Measurements from ENCODE around the gene RAB6B.
"Not testable (repeated sequence)": the region's sequence is repeated elsewhere in the genome, so short reads cannot be mapped to it uniquely, and the experiment has no call there.

The RAB6B gene

DNA sequence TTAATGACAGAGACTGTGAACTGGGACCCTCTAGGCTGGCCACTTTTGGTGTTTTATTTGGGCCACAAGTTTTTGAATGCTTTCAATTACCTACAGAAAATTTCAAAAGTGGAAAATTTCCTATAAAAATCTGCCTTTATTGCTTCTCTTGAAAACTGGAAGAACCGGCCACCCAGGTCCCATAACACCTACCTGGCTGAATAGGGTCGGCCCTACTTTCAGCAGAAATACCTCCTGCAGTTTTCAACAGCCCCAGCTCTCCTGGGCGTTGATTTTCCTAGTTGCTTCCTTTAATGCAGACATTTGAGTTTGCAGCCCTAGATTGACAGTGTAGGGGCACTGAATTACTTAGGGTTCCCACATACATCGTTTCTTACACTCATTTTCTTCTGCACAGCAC lies 90.8 kb downstream of the RAB6B start:
- no peak for DNase-seq

DNA sequence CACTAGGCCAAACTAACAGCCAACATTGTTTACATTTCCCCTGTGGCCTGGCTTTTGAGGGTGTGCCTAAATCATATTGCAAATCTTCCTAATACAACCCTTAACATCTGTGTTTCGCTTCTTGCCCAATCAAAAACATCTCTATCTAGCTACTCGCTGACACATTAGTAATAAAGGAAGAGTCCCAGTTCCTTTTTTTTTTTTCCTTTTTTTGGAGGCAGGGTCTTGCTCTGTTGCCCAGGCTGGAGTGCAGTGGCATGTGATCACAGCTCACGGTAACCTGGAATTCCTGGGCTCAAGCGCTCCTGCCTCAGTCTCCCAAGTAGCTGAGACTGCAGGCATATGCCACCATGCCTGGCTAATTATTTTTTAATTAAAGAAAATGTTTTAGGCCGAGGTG lies 92.2 kb downstream of the RAB6B start:
- DNase-seq = no peak

DNA sequence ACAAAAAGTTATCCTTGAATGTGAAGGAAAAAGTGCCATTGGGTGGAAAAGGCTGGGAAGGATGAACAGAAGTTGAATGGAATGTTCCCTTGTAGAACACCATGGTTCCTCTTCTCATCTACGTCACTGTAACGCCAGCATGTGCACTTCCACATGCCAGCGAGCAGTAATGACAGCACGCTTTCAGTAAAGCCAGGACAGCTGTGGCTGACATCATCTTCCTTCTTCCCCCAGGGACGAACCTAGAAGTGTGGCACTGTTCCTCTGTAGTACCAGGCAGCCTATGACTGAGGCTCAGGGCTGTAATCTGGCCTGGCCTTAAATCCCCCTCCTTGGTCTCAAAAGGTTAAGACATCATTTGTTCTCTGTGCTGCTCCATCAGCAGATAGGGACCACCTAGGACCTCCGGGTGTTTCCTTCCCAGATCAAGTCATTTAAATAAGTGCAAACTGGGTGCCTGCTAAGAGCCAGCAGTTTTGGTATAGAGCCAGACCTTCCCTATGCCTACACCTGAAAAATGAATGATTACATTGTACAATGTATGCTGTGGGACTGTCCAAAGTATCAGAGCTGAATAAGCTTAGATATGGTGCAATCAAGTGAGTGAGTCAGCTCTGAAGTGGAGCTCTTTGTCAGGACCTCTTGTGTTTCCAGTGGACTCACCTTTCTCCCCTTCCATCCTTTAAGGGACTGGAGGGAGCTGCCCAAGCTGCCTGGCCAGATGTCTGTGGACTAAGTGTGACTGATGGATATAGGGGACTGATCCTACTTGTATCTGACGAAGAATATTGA lies 95.7 kb downstream of the RAB6B start:
- DNase-seq = no peak

DNA sequence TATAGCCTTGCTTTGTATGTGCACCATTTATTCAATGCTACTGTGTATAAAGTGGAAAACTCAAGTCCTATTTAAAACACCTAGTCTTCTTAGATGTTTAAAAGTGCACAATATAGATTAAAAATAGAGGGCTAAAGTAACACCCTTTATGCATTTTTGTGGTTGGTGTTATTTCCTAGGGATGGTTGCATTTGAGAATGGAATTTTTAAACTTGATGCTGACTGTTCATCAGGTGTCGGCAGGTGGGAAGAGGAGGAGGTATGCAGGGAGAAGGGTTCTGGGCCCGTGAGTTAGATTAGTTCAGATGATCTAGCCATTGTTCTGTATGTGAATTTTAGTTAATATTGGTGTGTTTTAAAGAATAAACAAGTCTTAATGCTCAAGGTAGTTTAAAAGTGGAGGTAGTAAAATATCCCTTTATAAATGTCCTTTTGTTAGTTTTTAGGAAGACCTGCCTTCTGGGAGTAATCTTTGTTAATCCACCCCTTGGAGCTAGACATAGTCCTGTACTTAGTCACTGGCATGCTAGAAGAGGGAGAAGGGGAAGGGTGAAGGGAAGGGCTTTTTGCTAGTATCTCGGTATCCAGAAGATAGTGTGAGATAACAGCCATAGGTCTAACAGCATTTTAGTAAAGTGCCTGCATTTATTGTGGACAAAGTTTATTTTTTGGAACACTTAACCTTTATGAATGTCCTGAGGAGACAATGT lies 98.1 kb downstream of the RAB6B start:
- DNase-seq = no peak

DNA sequence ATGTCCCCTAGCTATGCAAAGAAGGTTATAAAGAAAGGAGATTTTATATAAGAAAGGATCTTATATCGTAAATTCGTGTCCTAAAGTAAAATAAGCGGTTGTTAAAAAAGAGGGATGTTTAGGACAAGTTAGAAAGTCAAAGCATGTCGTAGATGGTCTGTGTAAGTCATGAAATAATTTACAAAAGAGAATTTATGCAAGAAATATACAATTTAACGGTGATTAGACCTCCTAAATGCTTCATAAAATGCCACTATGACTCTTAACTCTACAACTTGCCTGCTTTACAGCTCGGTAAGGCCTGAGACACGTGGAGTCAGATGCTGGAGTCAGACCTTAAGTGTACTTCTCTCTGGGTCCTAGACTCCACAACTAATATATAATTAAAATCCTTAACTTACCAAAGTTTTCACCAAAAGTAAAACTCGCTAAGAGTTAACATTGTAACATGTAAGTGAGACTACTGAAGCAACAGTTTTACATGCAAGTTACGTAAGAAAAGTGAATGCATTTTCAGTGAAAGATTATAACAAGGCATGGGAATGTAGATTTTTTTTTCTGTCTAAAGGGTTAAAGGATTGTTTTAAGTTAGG lies 103.4 kb downstream of the RAB6B start:
- DNase-seq = no peak

DNA sequence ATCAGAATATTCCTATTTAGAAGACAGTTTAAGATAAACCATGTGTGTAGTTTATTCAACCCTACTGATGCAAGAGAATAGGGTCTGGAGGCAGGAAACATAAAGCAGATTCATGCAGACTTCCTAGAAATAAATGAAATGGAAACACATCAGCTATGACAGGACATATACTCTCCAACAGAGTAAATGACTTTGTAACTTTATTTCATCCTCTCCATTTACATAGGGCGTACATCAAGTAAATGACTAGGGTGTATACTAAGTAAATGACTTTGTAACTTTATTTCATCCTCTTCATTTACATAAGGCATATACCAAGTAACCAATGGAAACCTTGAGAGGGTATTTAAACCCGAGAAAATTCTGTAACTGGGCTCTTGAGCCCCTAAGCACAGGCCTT lies 107.7 kb downstream of the RAB6B start:
- DNase-seq = no peak

DNA sequence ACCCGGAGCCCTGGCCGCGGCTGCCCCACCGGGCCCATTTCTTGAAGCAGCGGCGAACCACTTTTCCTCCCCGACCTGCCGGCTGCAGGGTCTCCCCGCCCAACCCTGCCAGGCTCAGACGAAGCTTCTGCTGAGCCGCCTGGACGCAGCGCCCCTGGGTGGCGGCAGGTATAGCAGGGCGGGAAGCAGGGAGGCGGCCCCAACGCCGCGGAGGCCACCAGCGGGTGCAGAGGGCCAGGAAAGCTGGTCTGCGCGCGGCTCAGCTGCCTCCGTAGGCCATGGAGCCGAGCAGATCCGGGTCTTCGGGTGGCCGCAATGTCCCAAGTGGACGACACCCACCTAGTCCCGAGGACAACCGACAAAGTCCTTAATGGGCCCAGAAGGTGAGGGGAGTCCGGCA lies 111.9 kb downstream of the RAB6B start:
- DNase-seq = no peak

DNA sequence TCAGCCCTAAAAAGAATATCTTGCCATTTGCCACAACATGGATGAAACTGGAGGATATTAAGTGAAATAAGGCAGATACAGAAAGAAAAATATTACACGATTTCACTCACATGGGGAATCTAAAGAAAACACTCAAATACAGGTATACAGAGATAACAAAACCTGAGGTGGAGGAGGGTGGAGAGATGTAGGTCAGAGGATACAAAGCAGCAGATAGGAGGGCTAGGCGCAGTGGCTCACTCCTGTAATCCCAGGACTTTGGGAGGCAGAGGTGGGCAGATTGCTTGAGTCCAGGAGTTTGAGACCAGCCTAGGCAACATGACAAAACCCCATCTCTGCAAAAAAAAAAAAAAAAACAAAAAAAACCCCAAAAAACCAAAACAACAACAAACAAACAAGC lies 113.2 kb downstream of the RAB6B start:
- no peak for DNase-seq

DNA sequence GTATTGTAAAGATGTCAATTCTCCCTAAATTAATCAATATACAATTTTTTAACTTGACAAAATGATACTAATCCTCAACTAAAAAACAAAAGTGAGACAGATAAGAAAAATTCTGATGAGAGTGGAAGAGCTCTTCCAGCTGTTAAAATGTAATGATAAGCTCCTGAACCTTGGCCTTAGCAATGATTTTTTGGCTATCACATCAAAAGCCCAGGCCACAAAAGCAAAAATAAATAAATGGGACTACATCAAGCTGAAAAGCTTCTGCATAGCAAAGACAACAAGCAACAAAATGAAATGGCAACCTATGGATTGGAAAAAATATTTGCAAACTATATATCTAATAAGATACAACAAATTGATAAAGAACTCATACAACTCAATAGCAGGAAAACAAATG lies 114.1 kb downstream of the RAB6B start:
- no peak for DNase-seq

DNA sequence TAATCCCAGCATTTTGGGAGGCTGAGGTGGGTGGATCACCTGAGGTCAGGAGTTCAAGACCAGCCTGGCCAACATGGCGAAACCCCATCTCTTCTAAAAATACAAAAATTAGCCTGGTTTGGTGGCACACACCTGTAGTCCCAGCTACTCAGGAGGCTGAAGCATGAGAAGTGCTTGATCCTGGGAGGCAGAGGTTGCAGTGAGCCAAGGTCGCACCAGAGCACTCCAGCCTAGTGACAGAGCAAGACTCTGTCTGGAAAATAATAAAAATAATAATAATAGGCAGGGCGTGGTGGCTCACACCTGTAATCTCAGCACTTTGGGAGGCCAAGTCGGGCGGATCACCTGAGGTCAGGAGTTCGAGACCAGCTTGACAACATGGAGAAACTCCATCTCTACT lies 114.9 kb downstream of the RAB6B start:
- DNase-seq = not testable (repeated sequence)

DNA sequence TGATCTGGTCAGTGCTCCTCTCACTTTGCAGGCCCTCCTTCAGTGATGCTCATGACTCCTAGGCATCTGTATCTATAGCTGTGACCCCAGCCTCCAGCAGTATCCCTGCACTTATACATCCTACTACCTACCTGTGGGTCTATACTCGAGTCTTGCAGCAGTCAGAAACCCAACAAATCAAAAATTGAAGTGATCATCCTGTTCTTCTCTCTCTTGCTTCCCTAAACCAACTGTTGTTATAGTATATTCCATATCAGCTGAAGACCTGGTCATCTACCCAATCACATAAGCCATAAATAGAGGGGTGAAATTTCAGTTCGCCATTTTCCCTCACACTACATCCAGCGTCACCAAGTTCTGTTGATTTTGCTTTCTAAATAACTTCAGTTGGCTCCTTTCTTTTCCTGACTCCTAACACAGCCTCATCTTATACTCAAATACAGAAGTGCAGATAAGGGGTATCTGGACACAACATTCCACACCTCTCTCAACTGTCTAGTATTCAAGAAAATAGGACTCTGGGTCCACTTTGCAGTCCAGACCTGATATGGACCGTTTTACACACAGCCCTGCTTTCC lies 116.0 kb downstream of the RAB6B start:
- no peak for DNase-seq

DNA sequence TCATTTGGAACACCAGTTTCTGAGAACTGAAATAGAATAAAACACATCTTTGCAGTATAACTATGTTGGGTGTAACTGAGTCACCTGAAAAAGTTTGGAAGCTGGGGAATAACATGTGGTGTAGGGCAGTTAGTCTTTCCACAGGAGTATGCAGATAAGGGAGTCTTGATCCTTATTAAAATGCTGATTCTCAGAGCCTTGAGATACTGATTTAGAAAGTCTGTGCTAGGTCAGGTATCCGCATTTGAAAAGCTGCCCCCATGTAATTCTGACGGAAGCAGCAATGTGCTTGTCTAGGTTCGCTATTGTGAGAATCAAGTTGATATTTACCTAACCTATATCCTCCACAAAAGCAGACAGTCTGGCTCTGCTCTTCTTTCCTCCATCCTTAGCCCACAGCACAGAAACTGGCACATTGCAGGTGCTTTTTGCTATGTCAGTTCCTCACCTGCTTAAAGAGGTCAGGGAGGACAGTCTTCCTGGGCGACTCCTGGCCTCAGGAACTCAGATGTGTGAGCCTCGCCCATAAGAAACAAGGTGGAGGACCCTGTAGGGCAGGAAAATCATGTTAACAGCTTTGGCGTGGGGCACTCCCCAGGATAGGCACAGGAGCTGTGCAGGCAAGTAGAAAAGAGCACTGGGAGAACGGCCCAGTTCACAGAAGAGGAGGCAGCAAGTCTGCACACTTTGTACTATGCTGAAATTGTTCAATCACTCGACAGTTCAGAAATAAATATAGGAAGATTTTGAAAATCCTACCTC lies 117.7 kb downstream of the RAB6B start:
- no peak for DNase-seq

DNA sequence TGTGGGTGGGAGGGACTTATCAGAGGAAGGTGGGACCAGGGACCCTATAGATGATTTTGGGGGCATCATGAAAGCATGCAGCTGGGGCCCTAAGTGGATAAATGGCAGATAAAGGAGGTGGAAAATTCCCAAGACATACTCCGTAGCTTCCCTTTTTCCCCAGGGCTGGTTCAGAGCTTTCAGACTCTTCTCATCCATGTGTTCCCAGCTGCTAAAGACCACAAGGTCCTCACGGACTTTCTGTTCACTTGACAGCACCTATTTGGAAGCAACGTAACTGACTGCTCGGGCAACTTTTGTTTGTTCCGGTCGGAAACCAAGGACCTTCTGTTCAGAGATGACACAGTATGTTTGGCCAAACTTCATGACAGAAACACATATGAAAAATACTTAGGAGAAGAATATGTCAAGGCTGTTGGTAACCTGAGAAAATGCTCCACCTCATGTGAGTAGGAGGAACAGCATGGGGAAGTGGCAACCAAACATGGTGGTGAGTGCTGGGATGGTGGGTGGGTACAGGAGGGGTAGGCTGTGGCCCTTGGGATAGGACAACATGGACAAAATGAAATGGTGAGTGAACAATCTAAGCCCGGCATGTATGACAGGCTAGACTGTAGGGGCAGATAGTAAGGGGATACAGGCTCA lies 118.8 kb downstream of the RAB6B start:
- no peak for DNase-seq

DNA sequence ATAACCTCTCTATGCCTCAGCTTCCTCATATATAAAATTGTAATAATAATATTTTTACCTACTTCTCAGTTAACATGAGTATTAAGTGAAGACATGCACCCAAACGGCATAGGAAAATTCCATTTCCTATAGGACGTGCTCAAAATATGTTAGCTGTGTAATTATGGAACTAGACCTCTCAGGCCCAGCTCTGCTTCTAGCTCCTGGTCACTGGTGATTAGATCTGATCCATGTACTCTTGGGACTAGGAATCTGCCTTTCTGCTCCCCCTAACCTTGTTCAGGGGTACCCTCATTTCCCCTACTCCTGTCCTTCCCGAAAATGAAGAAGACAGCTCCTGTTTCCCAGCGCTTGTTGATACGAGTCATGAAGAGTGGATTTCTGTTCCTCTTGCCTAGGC lies 119.8 kb downstream of the RAB6B start:
- no peak for DNase-seq

DNA sequence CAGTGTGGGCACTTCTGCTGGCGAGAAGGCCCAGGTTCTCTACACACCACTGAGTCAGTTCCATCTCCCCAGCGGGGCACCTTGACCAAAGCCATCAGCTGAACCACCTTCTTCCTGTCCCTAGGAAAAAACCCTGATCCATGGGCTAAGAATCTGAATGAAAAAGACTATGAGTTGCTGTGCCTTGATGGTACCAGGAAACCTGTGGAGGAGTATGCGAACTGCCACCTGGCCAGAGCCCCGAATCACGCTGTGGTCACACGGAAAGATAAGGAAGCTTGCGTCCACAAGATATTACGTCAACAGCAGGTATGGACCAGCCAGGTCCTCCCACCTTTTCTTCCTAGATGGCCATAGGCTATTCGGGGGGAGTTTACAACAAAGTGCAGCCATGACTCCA lies 120.4 kb downstream of the RAB6B start:
- no peak for DNase-seq
